Fibroblast of lung (primary cell): ENCODE results near the gene MRPS11. TPM values are rescaled to one million over a fixed set of nuclear protein-coding genes. Genes with fewer than 3 reads are reported as not detected.

Source experiments
- DNase-seq, 2 donors: peaks; one replicate each; pipeline versions ENCODE4 v3.0.0 to v3.0.0-alpha.2; 2010; ENCODE audit warnings: low read depth in 2 of 2
- H2AFZ ChIP-seq: 2 replicates; pipeline ENCODE4 v1.5.1; 2012; ENCODE audit warnings: low read length, control low read depth, inconsistent platforms
- H3K27ac ChIP-seq: 2 replicates; pipeline ENCODE4 v1.5.1; 2011; ENCODE audit warnings: low read length, control low read depth; ENCODE audit not compliant: insufficient read depth
- H3K27me3 ChIP-seq: 2 replicates; pipeline ENCODE4 v1.5.1; 2011; ENCODE audit warnings: mild to moderate bottlenecking, low read length; ENCODE audit not compliant: control insufficient read depth, insufficient read depth
- H3K36me3 ChIP-seq: 2 replicates; pipeline ENCODE4 v1.5.1; 2011; ENCODE audit warnings: low read length; ENCODE audit not compliant: control insufficient read depth, insufficient read depth
- H3K4me1 ChIP-seq: 2 replicates; pipeline ENCODE4 v1.5.1; 2011; ENCODE audit warnings: low read length; ENCODE audit not compliant: control insufficient read depth, insufficient read depth; ENCODE audit errors: extremely low read depth
- H3K4me2 ChIP-seq: 2 replicates; pipeline ENCODE4 v1.5.1; 2011; ENCODE audit warnings: low read length, control low read depth; ENCODE audit not compliant: insufficient read depth; ENCODE audit errors: extremely low read depth
- H3K4me3 ChIP-seq, 4 experiments: fragments of 200-600 bp in 1 of 4; sonication (generic) in 1 of 4; replicated peaks in 1 of 4; 2 replicates each; pipeline ENCODE4 v1.5.1; 2011 to 2016; ENCODE audit warnings: low read length in 4 of 4, low read depth in 3 of 4, mild to moderate bottlenecking in 3 of 4, control low read depth in 2 of 4, inconsistent platforms in 1 of 4, mixed read lengths in 1 of 4; ENCODE audit not compliant: insufficient read depth in 1 of 4; ENCODE audit errors: control extremely low read depth in 1 of 4
- H3K79me2 ChIP-seq: 2 replicates; pipeline ENCODE4 v1.5.1; 2012; ENCODE audit warnings: mild to moderate bottlenecking, low read length, inconsistent platforms; ENCODE audit not compliant: control insufficient read depth, insufficient read depth
- H3K9ac ChIP-seq: 2 replicates; pipeline ENCODE4 v1.5.1; 2011; ENCODE audit warnings: mild to moderate bottlenecking, low read length, control low read depth; ENCODE audit not compliant: insufficient read depth
- H3K9me3 ChIP-seq: 2 replicates; pipeline ENCODE4 v1.5.1; 2012; ENCODE audit warnings: low read depth, low read length; ENCODE audit not compliant: control insufficient read depth, insufficient read depth
- H4K20me1 ChIP-seq: 2 replicates; pipeline ENCODE4 v1.5.1; 2011; ENCODE audit warnings: low read length; ENCODE audit not compliant: control insufficient read depth, insufficient read depth; ENCODE audit errors: extremely low read depth
- EZH2 ChIP-seq: IDR thresholded peaks from 2 replicates; pipeline ENCODE4 v1.5.1; 2012; ENCODE audit warnings: low read length, control low read depth, mild to moderate bottlenecking; ENCODE audit errors: missing control alignments
- polyA plus RNA-seq, 2 donors: library from polyadenylated mRNA; depleted of rRNA in 1 of 2; stranded (reverse) in 1 of 2; unstranded in 1 of 2; fragments of >200 nt; gene quantifications; 2 replicates each; pipeline ENCODE4 v1.2.1, GENCODE V29; 2011 to 2012; ENCODE audit warnings: missing spikeins in 1 of 2
- total RNA-seq: library from RNA; depleted of rRNA; stranded (reverse); fragments of >200 nt; gene quantifications from 2 replicates; pipeline ENCODE4 v1.2.1, GENCODE V29; 2014
- TF ChIP-seq, protein P1 (sequence below), 2 donors: IDR thresholded peaks in 1 of 2; conservative IDR thresholded peaks in 1 of 2; 1 replicate in 1 of 2; 2 replicates in 1 of 2; pipeline ENCODE4 v1.5.1; 2011 to 2012; ENCODE audit warnings: low read length in 2 of 2, control low read depth in 1 of 2, inconsistent platforms in 1 of 2, low read depth in 1 of 2, mild to moderate bottlenecking in 1 of 2

The MRPS11 gene
- total and polyA plus RNA-seq, 2 donors (not counting 1 experiment from before 2014, with no cell fraction given) = 27.1 to 46.4 TPM

DNA sequence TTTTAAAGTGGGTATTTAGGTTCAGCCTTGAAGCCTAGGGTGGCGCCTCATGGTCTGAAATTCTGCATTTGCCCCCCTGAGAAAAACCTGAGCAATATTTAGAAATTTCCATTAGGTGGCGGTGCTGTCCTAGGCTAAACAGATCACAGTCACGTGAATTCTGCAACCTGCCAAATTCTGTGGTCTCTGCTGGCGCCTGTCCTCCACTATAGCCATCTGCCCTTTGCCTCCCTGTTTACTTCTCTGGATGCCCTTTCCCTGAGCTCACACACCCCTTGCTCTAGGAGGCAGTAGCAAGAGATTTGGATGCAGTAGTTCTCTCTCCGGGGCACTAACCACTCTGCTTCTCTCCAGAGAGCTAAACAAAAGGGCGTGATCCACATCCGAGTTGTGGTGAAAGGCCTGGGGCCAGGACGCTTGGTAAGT is 9.1 kb downstream of the MRPS11 start:
- H3K36me3 ChIP-seq = peaks cover 3% of the 10 kb centered on the region
- H3K4me1 ChIP-seq = peaks cover 3% of the 10 kb centered on the region
- no peaks in the 10 kb centered on the region for H3K9me3 ChIP-seq
- TF ChIP-seq EZH2 = no peak
- TF ChIP-seq, protein P1, sequence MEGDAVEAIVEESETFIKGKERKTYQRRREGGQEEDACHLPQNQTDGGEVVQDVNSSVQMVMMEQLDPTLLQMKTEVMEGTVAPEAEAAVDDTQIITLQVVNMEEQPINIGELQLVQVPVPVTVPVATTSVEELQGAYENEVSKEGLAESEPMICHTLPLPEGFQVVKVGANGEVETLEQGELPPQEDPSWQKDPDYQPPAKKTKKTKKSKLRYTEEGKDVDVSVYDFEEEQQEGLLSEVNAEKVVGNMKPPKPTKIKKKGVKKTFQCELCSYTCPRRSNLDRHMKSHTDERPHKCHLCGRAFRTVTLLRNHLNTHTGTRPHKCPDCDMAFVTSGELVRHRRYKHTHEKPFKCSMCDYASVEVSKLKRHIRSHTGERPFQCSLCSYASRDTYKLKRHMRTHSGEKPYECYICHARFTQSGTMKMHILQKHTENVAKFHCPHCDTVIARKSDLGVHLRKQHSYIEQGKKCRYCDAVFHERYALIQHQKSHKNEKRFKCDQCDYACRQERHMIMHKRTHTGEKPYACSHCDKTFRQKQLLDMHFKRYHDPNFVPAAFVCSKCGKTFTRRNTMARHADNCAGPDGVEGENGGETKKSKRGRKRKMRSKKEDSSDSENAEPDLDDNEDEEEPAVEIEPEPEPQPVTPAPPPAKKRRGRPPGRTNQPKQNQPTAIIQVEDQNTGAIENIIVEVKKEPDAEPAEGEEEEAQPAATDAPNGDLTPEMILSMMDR (conservative IDR thresholded peaks at IDR 0.05 in 1 of 2, IDR thresholded peaks at IDR 0.05 in 1 of 2; ENCODE audit: low read depth in 1 of 2, low read length in 2 of 2) = peak; percentile 58 to 67
- no peak overlapping the region for H3K27ac ChIP-seq
- H3K79me2 ChIP-seq = no peaks in the 10 kb centered on the region
- H3K4me3 ChIP-seq = no peak overlapping the region
- H4K20me1 ChIP-seq = no peaks in the 10 kb centered on the region
- no peaks in the 10 kb centered on the region for H3K27me3 ChIP-seq
- no peak overlapping the region for H3K4me2 ChIP-seq
- H3K9ac ChIP-seq = no peak overlapping the region
- peak; percentile 43 to 78 for DNase-seq
- H2AFZ ChIP-seq = peak overlapping the region; percentile 47

DNA sequence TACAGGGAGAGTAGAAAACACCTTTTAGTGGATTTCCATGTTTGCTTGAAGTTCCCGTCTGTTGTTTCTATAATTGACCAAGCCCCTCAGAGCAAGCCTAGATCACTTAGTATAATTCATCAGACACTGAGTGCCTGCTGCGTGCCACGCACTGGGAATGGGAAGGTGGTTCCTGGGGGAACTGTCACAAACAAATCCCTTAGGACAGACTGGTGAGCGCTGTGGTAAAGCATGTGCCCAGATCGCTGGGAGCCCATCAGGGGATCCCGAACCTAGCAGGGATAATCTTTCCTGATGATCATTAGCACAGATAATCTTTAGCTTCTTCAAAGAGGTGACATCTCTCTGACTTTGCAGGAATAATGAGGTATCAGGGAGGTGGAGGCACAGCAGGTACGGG is 9.6 kb downstream of the MRPS11 start:
- H4K20me1 ChIP-seq = no peaks in the 10 kb centered on the region
- H3K4me3 ChIP-seq = no peak overlapping the region
- TF ChIP-seq, protein P1 (conservative IDR thresholded peaks at IDR 0.05 in 1 of 2, IDR thresholded peaks at IDR 0.05 in 1 of 2; ENCODE audit: low read depth in 1 of 2, low read length in 2 of 2) = no peak
- TF ChIP-seq EZH2 = no peak
- no peak overlapping the region for H3K9ac ChIP-seq
- no peaks in the 10 kb centered on the region for H3K79me2 ChIP-seq
- H3K27ac ChIP-seq = no peak overlapping the region
- peaks cover 3% of the 10 kb centered on the region for H3K4me1 ChIP-seq
- H3K36me3 ChIP-seq = peaks cover 3% of the 10 kb centered on the region
- no peak overlapping the region for H2AFZ ChIP-seq
- no peaks in the 10 kb centered on the region for H3K9me3 ChIP-seq
- H3K4me2 ChIP-seq = no peak overlapping the region
- no peak for DNase-seq
- H3K27me3 ChIP-seq = no peaks in the 10 kb centered on the region

DNA sequence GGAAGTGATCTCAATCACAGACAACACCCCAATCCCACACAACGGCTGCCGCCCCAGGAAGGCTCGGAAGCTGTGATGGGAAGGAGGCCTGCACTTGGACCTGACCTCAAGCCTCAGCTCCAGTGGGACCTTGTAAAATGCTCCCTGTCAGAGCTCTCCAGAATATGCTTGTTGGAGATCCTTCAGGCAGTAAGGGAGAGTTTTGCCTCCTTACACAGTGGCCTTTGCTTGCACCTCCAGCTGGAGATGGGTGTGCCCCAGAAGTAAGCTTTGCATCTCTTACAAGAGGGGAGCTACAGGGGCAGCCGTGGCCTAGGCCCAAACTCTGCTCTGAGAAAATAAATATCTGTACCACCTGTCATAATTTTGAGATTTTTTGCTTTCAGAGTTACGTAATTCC is 10.4 kb downstream of the MRPS11 start:
- Histone ChIP-seq H2AFZ (no peak overlapping the region), H3K27ac (no peak overlapping the region), H3K9me3 (no peaks in the 10 kb centered on the region), H3K9ac (no peak overlapping the region), H4K20me1 (no peaks in the 10 kb centered on the region), H3K79me2 (no peaks in the 10 kb centered on the region), H3K4me3 (no peak overlapping the region), H3K4me2 (no peak overlapping the region), H3K4me1 (peaks cover 3% of the 10 kb centered on the region), H3K27me3 (no peaks in the 10 kb centered on the region), H3K36me3 (peaks cover 2% of the 10 kb centered on the region)
- DNase-seq = no peak
- TF ChIP-seq, protein P1 (conservative IDR thresholded peaks at IDR 0.05 in 1 of 2, IDR thresholded peaks at IDR 0.05 in 1 of 2; ENCODE audit: low read depth in 1 of 2, low read length in 2 of 2) = no peak
- TF ChIP-seq EZH2 = no peak
